OCI-LY1 (cell line): Measurements from ENCODE around the gene TAMALIN.

Experiments
- EZH2 ChIP-seq: fragments of 200-600 bp; sonication (generic), shearing (Covaris generic); IDR thresholded peaks from 2 replicates; pipeline ENCODE4 v1.8.0; 2017; ENCODE audit warnings: borderline replicate concordance, mixed run types, mild to moderate bottlenecking, antibody characterized with exemption, low read length, moderate library complexity, mixed read lengths
- TF ChIP-seq, protein P1 (sequence below): fragments of 200-600 bp; sonication (generic), shearing (Covaris generic); IDR thresholded peaks from 2 replicates; pipeline ENCODE4 v1.5.1; 2017; ENCODE audit warnings: mild to moderate bottlenecking, antibody characterized with exemption, low read length, moderate library complexity, mixed read lengths

DNA sequence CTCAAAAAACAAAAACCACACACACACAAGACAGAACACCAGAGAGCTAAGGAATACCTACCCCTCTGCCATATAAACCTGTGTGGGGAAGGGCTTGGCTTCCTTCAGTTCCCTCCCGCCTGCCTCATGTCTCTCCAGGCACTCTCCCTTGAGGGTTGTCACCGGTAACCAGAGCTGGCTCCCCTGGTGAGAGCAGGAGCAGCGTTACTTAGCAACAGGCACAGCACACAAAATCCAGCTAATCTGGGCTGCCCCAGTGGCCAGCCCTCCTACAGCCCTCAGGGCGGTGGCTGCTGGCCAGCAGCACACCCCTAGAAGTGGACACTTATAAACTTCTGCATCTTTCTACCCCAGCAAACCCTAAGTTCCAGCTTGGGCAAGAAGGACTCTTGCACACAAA, 22.9 kb downstream of the TAMALIN start:
- TF ChIP-seq, protein P1, sequence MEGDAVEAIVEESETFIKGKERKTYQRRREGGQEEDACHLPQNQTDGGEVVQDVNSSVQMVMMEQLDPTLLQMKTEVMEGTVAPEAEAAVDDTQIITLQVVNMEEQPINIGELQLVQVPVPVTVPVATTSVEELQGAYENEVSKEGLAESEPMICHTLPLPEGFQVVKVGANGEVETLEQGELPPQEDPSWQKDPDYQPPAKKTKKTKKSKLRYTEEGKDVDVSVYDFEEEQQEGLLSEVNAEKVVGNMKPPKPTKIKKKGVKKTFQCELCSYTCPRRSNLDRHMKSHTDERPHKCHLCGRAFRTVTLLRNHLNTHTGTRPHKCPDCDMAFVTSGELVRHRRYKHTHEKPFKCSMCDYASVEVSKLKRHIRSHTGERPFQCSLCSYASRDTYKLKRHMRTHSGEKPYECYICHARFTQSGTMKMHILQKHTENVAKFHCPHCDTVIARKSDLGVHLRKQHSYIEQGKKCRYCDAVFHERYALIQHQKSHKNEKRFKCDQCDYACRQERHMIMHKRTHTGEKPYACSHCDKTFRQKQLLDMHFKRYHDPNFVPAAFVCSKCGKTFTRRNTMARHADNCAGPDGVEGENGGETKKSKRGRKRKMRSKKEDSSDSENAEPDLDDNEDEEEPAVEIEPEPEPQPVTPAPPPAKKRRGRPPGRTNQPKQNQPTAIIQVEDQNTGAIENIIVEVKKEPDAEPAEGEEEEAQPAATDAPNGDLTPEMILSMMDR: no peak
- TF ChIP-seq EZH2: no peak
